Measurements from ENCODE around the gene SH2D2A. TPM values are rescaled to one million over a fixed set of nuclear protein-coding genes. Genes with fewer than 3 reads are reported as not detected.
A peak's percentile ranks its signal among the peaks of the same experiment; 100 is the strongest.

The SH2D2A gene
- total and polyA plus RNA-seq, 9 of the 15 experiments (the other 6 are each of a cell fraction or from before 2014, with no cell fraction given) = 0.89 to 33.6 (median 6.9) TPM

- POLR2A ChIA-PET = interaction anchor here (0.6 to 2.9 kb wide), 2 partner anchors 8 to 11 kb away, joined by 4 to 10 read pairs; partner anchors contain the start of gene INSRR
- no peak for ATAC-seq
These were observed 31.2 kb upstream of the SH2D2A start for GRCh38 chr1:156847591-156848460.

More at GRCh38 chr1:156847591-156848460, 31.2 kb upstream of the SH2D2A start:
- H3K4me1 ChIP-seq (replicated peaks in 1 of 2; ENCODE audit: control insufficient read depth in 2 of 2, insufficient read depth in 2 of 2, low read length in 2 of 2) = peaks cover 12 to 32% of the 10 kb centered on the region in 2 experiments; a peak in 4 of 5 replicates
- no peak overlapping the region for H3K4me3 ChIP-seq
- in situ Hi-C loops (cut with MboI) = no loop called here
- DNase-seq (ENCODE audit: extremely low read depth in 1 of 4, low spot score in 3 of 4) (no peak), FAIRE-seq (no peak)
- no peaks in the 10 kb centered on the region for H4K20me1 ChIP-seq (replicated peaks; ENCODE audit: control insufficient read depth, insufficient read depth, low read length)
- H3K9me1 ChIP-seq (ENCODE audit: control insufficient read depth, insufficient read depth, low read length) = no peaks in the 10 kb centered on the region
- no peaks in the 10 kb centered on the region for H3K79me2 ChIP-seq (ENCODE audit: control insufficient read depth, insufficient read depth, low read length)
- BruUV-seq (replicated peaks) = no TSS peak
- peak overlapping the region; percentile 77; the same call in 1 of the 2 replicates for H2AFZ ChIP-seq (ENCODE audit: low read depth, low read length)
- 0 out of 5 replicates have a peak, but pooled peaks cover 0 to 13% of the 10 kb centered on the region in 2 experiments for H3K27me3 ChIP-seq (ENCODE audit: control insufficient read depth in 2 of 2, insufficient read depth in 2 of 2, low read length in 2 of 2)
- WGBS (ENCODE audit: insufficient coverage, low coverage, missing lambda C conversion rate) = 13% methylated on average over 7 of the region's 7 CpGs
- TF ChIP-seq PCBP2 (IDR thresholded peaks at IDR 0.05; ENCODE audit: low read depth, low read length, poor library complexity, severe bottlenecking) = no peak
- peak; percentile 38; the same call in 1 of the 2 replicates for TF ChIP-seq POLR2AphosphoS5 (IDR thresholded peaks at IDR 0.05; ENCODE audit: control insufficient read depth, insufficient read depth, low read depth, low read length)
- no peak for TF ChIP-seq KLF16 (IDR thresholded peaks at IDR 0.05)
- no peak for TF ChIP-seq BHLHE40 (IDR thresholded peaks at IDR 0.05; ENCODE audit: low read length)
- peak; percentile 56 for TF ChIP-seq CBFA2T3 (IDR thresholded peaks at IDR 0.05)
- TF ChIP-seq CREB3 (tag; conservative IDR thresholded peaks at IDR 0.05; ENCODE audit: low read depth) = no peak
- no peak for TF ChIP-seq ELF2 (CRISPR knock-in tag; IDR thresholded peaks at IDR 0.05)
- no peak for TF ChIP-seq LARP7 (IDR thresholded peaks at IDR 0.05)
- no peak for TF ChIP-seq BCOR (IDR thresholded peaks at IDR 0.05)
- peak; percentile 51 for TF ChIP-seq POLR2A (conservative IDR thresholded peaks at IDR 0.05)
- TF ChIP-seq NEUROD1 (IDR thresholded peaks at IDR 0.05; ENCODE audit: borderline replicate concordance, low read depth, low read length, partially characterized antibody) = no peak
- no peak for TF ChIP-seq ZNF24 (IDR thresholded peaks at IDR 0.05)
- no peak for TF ChIP-seq VEZF1 (CRISPR knock-in tag; IDR thresholded peaks at IDR 0.05)
- no peak for TF ChIP-seq NR3C1 (CRISPR knock-in tag; IDR thresholded peaks at IDR 0.05)
- CTCF ChIA-PET (ENCODE audit: low intra/inter-chr PET ratio) = no interaction called here
- H3K9me3 ChIP-seq (replicated peaks; ENCODE audit: control insufficient read depth, insufficient read depth, low read depth, low read length) = no peaks in the 10 kb centered on the region
- H3K9ac ChIP-seq (ENCODE audit: insufficient read depth in 1 of 2, low read depth in 2 of 2, low read length in 2 of 2) = no peak overlapping the region
- no peak overlapping the region for H3K27ac ChIP-seq (ENCODE audit: extremely low read depth, low read depth, low read length)
- 0 out of 2 replicates have a peak overlapping the region, but pooled peaks have one; percentile 46 for H3K4me2 ChIP-seq (ENCODE audit: insufficient read depth, low read length)
- intact Hi-C loops (cut with micrococcal nuclease) = no loop called here
- no peaks in the 10 kb centered on the region for H3K36me3 ChIP-seq (ENCODE audit: control insufficient read depth, insufficient read depth, low read length)

Data from K562 (cell line).